Keratinocyte (primary cell): ENCODE results near the gene TSHZ3.

Source experiments
- CTCF ChIP-seq, 3 experiments: IDR thresholded peaks in 1 of 3; conservative IDR thresholded peaks in 1 of 3; optimal IDR thresholded peaks in 1 of 3; 2 replicates in 2 of 3; 3 replicates in 1 of 3; pipeline versions ENCODE3 to v1.5.1; 2011; ENCODE audit warnings: low read length in 3 of 3, mild to moderate bottlenecking in 3 of 3, moderate library complexity in 2 of 3, control low read depth in 1 of 3, inconsistent platforms in 1 of 3; ENCODE audit not compliant: insufficient read depth in 2 of 3; ENCODE audit errors: extremely low read depth in 1 of 3
- EZH2 ChIP-seq: IDR thresholded peaks from one replicate; pipeline ENCODE4 v1.6.1; 2012; ENCODE audit warnings: inconsistent platforms, mild to moderate bottlenecking, low read length, moderate library complexity

GRCh38 chr19:31397308-31397707, 48.1 kb upstream of the TSHZ3 start:
- TF ChIP-seq CTCF (optimal IDR thresholded peaks at IDR 0.05 in 1 of 3, IDR thresholded peaks at IDR 0.05 in 1 of 3, conservative IDR thresholded peaks at IDR 0.05 in 1 of 3; ENCODE audit: extremely low read depth in 1 of 3, insufficient read depth in 2 of 3, low read length in 3 of 3) = no peak
- no peak for TF ChIP-seq EZH2
